A549 treated with CORT108297 at 1 μM for 4 hours (cell line): ENCODE measurements around the gene JKAMP. TPM values are rescaled to one million over a fixed set of nuclear protein-coding genes. Genes with fewer than 3 reads are reported as not detected.

Experiments
- total RNA-seq: library from RNA; stranded (reverse); fragments of 200-300 nt; extraction: Qiagen RNA extraction; gene quantifications from 5 replicates; pipeline ENCODE4 v1.2.3, GENCODE V29; 2022

The JKAMP gene
- 75.0 to 88.0 TPM (median 76.9 TPM) in 5 replicates for total RNA-seq

GRCh38 chr14:59483819-59484638 lies at the start of gene JKAMP, which contains the start of gene L3HYPDH:
JKAMP (plus strand) TSS chr14:59484517; CDS start chr14:59484590, 73 bp downstream.
L3HYPDH (minus strand) TSS chr14:59484408; CDS start chr14:59484316, 92 bp downstream.

GRCh38 chr14:59465316-59466135 lies 18.8 kb upstream of the JKAMP start, which contains the start of gene GPR135:
GPR135 (minus strand) TSS chr14:59465380; CDS start chr14:59465226, 154 bp downstream.

Other genes starting within 250 kb of the JKAMP start
- gene GPR135, start 19.1 kb upstream of the JKAMP start, total RNA-seq: 0.82 to 1.2 TPM (median 1.1 TPM) in 5 replicates
- gene L3HYPDH, start 109 bp upstream of the JKAMP start, total RNA-seq: 43.9 to 48.9 TPM (median 48.2 TPM) in 5 replicates
- gene CCDC175, start 92.3 kb downstream of the JKAMP start, total RNA-seq: not detected in 5 replicates